ENCODE data around the gene IL4I1. TPM values are rescaled to one million over a fixed set of nuclear protein-coding genes. Genes with fewer than 3 reads are reported as not detected.

IL4I1 gene
- total and polyA plus RNA-seq, 7 donors: 0.05 to 3.3 (median 0.39) TPM

GRCh38 chr19:49856574-49857021 is 40.1 kb downstream of the IL4I1 start:
- Histone ChIP-seq H3K4me3 (no peak overlapping the region), H3K27me3 (ENCODE audit: insufficient read depth in 3 of 3, low read length in 2 of 3) (no peaks in the 10 kb centered on the region), H3K9me3 (no peaks in the 10 kb centered on the region), H3K27ac (no peak overlapping the region), H3K4me1 (peaks cover 21% of the 10 kb centered on the region), H3K36me3 (ENCODE audit: insufficient read depth in 1 of 2, low read depth in 1 of 2) (peaks cover 7 to 73% of the 10 kb centered on the region in 2 donors)
- ATAC-seq (no peak), DNase-seq (peak in 1 of 2 donors; percentile 52)
- no peak for TF ChIP-seq CTCF (IDR thresholded peaks at IDR 0.05)
- intact Hi-C loops (cut with DNase I): no loop called here
- WGBS, 3 donors: 90 to 93% (median 92%) methylated on average over 13 to 18 of the region's 18 CpGs

GRCh38 chr19:49855676-49856573 is 40.8 kb downstream of the IL4I1 start:
- Histone ChIP-seq H3K27ac (no peak overlapping the region), H3K27me3 (ENCODE audit: insufficient read depth in 3 of 3, low read length in 2 of 3) (no peaks in the 10 kb centered on the region), H3K36me3 (ENCODE audit: insufficient read depth in 1 of 2, low read depth in 1 of 2) (peaks cover 7 to 67% of the 10 kb centered on the region in 2 donors), H3K4me3 (no peak overlapping the region), H3K4me1 (peaks cover 21% of the 10 kb centered on the region), H3K9me3 (no peaks in the 10 kb centered on the region)
- DNase-seq (no peak), ATAC-seq (no peak)
- TF ChIP-seq CTCF (IDR thresholded peaks at IDR 0.05): no peak
- intact Hi-C loops (cut with DNase I): no loop called here
- 74 to 82% (median 81%) methylated on average over 16 to 21 of the region's 21 CpGs for WGBS, 3 donors

GRCh38 chr19:49855277-49855675 is 41.4 kb downstream of the IL4I1 start:
- TF ChIP-seq CTCF (IDR thresholded peaks at IDR 0.05): no peak
- no peak overlapping the region for H3K27ac ChIP-seq
- H3K4me3 ChIP-seq: no peak overlapping the region
- WGBS, 3 donors: 82 to 91% (median 88%) methylated on average over 12 of the region's 12 CpGs
- peaks cover 21% of the 10 kb centered on the region for H3K4me1 ChIP-seq
- no peak for ATAC-seq
- intact Hi-C loops (cut with DNase I): no loop called here
- peaks cover 7 to 60% of the 10 kb centered on the region in 2 donors for H3K36me3 ChIP-seq (ENCODE audit: insufficient read depth in 1 of 2, low read depth in 1 of 2)
- H3K27me3 ChIP-seq (ENCODE audit: insufficient read depth in 3 of 3, low read length in 2 of 3): no peaks in the 10 kb centered on the region
- no peaks in the 10 kb centered on the region for H3K9me3 ChIP-seq
- DNase-seq: peak in 1 of 2 donors; percentile 47

- no peak overlapping the region for H3K27ac ChIP-seq
- H3K4me3 ChIP-seq: no peak overlapping the region
- no peaks in the 10 kb centered on the region for H3K27me3 ChIP-seq (ENCODE audit: insufficient read depth in 3 of 3, low read length in 2 of 3)
- DNase-seq (peak; percentile 16 to 42), ATAC-seq (no peak)
- no peak for TF ChIP-seq CTCF (IDR thresholded peaks at IDR 0.05)
- 81 to 90% (median 86%) methylated on average over 33 to 39 of the region's 39 CpGs for WGBS, 3 donors
- peaks cover 3 to 54% of the 10 kb centered on the region in 2 donors for H3K36me3 ChIP-seq (ENCODE audit: insufficient read depth in 1 of 2, low read depth in 1 of 2)
- H3K9me3 ChIP-seq: no peaks in the 10 kb centered on the region
- peaks cover 24% of the 10 kb centered on the region for H3K4me1 ChIP-seq
- intact Hi-C loops (cut with DNase I): loop anchor here in 1 of 2 donors (5.0 kb wide), 1 partner anchor 37 kb away; the partner anchor contains the start of gene MED25
Observed at GRCh38 chr19:49854378-49855263, 42.1 kb downstream of the IL4I1 start.
